SK-N-MC (cell line): ENCODE results near the gene SEMA4D.

Experiments
- DNase-seq: peaks from one replicate; pipeline ENCODE4 v3.0.0-alpha.2; 2011; ENCODE audit warnings: low read depth, low spot score
- H3K27ac ChIP-seq: fragments of 200-600 bp; sonication (generic); 2 replicates; pipeline ENCODE4 v1.5.1; 2016; ENCODE audit warnings: mixed run types
- H3K36me3 ChIP-seq: fragments of 200-600 bp; sonication (generic); 2 replicates; pipeline ENCODE4 v1.6.1; 2017; ENCODE audit warnings: antibody characterized with exemption, low read length, mixed read lengths; ENCODE audit not compliant: insufficient read depth
- H3K4me3 ChIP-seq: fragments of 200-600 bp; sonication (generic); 2 replicates; pipeline ENCODE4 v1.5.1; 2016
- H3K9ac ChIP-seq: fragments of 200-600 bp; sonication (generic); 2 replicates; pipeline ENCODE4 v1.8.0; 2017; ENCODE audit warnings: mixed run types, mixed read lengths; ENCODE audit not compliant: insufficient read length
- H3K9me3 ChIP-seq: fragments of 200-600 bp; sonication (generic); 2 replicates; pipeline ENCODE4 v1.6.1; 2017; ENCODE audit warnings: low read depth, mild to moderate bottlenecking, antibody characterized with exemption, low read length, moderate library complexity, mixed read lengths
- EZH2 ChIP-seq: fragments of 200-600 bp; sonication (generic); IDR thresholded peaks from one replicate; pipeline ENCODE4 v1.6.1; 2017; ENCODE audit warnings: antibody characterized with exemption
- FOXP2 ChIP-seq: optimal IDR thresholded peaks from 2 replicates; pipeline ENCODE3; 2011; ENCODE audit warnings: mild to moderate bottlenecking, moderate library complexity; ENCODE audit not compliant: insufficient read depth; ENCODE audit errors: extremely low read length, control extremely low read depth
- POLR2AphosphoS5 ChIP-seq: IDR thresholded peaks from 2 replicates; pipeline ENCODE4 v1.6.1; 2012; ENCODE audit warnings: mild to moderate bottlenecking, low read depth, low read length, borderline replicate concordance

SEMA4D gene

GRCh38 chr9:89524963-89525362, 27.1 kb upstream of the SEMA4D start:
- Histone ChIP-seq H3K9ac (no peak overlapping the region), H3K4me3 (no peak overlapping the region), H3K36me3 (no peaks in the 10 kb centered on the region), H3K9me3 (no peaks in the 10 kb centered on the region), H3K27ac (no peak overlapping the region)
- no peak for DNase-seq
- TF ChIP-seq EZH2 (no peak), POLR2AphosphoS5 (no peak), FOXP2 (no peak)

GRCh38 chr9:89523948-89524347, 26.0 kb upstream of the SEMA4D start:
- Histone ChIP-seq H3K9me3 (no peaks in the 10 kb centered on the region), H3K36me3 (no peaks in the 10 kb centered on the region), H3K27ac (no peak overlapping the region), H3K4me3 (no peak overlapping the region), H3K9ac (no peak overlapping the region)
- DNase-seq = no peak
- TF ChIP-seq EZH2 (no peak), POLR2AphosphoS5 (no peak), FOXP2 (no peak)

DNA sequence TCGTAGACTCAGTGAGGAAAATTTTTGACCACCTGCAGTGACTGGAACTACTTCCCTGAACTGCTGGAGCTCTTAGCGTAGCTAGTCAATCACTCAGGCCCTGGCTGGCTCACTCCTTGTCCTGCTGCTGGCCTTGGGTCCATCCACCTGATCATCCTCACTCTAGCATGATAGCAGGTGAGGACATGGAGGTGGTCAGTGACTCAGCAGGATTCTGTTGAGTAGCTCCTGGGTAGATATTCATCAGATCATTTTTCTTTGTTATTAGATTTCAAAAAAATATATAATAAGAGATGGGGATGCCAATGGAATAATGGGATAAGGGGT, 25.0 kb upstream of the SEMA4D start:
- no peak overlapping the region for H3K4me3 ChIP-seq

GRCh38 chr9:89522261-89522958, 24.5 kb upstream of the SEMA4D start:
- H3K36me3 ChIP-seq = no peaks in the 10 kb centered on the region
- no peak for TF ChIP-seq POLR2AphosphoS5
- no peak for TF ChIP-seq EZH2
- TF ChIP-seq FOXP2 = no peak
- no peaks in the 10 kb centered on the region for H3K9me3 ChIP-seq
- no peak overlapping the region for H3K27ac ChIP-seq
- no peak for DNase-seq
- no peak overlapping the region for H3K4me3 ChIP-seq
- no peak overlapping the region for H3K9ac ChIP-seq

More for the DNA sequence above, 25.0 kb upstream of the SEMA4D start:
- TF ChIP-seq FOXP2 = no peak
- no peak for TF ChIP-seq EZH2
- TF ChIP-seq POLR2AphosphoS5 = no peak
- Histone ChIP-seq H3K9ac (no peak overlapping the region), H3K27ac (no peak overlapping the region), H3K36me3 (no peaks in the 10 kb centered on the region), H3K9me3 (no peaks in the 10 kb centered on the region)
- DNase-seq = no peak

DNA sequence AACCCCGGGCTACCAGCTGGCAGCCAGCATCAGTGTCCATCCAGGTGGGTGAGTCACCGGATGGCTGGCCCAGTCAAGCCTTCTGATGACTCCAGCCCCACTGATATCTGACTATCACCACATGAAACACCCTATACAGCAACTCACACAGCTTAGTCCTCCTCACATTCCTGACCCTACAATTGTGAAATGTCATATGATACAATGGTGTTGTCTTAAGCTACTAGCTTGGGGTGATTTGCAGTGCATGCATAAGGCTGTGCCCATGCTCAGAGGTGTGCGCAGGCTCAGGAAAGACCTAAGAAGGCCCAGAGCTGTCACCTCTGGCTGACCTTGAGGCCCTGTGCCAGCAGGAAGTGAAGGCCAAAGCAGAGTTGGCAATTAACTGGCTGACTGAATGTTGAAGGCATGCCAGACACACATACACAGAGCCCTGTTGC, 21.5 kb upstream of the SEMA4D start:
- no peak for TF ChIP-seq POLR2AphosphoS5
- no peak for TF ChIP-seq EZH2
- TF ChIP-seq FOXP2 = no peak
- no peak overlapping the region for H3K27ac ChIP-seq
- no peak overlapping the region for H3K9ac ChIP-seq
- no peak overlapping the region for H3K4me3 ChIP-seq
- DNase-seq = no peak
- H3K36me3 ChIP-seq = no peaks in the 10 kb centered on the region
- no peaks in the 10 kb centered on the region for H3K9me3 ChIP-seq

- no peak for TF ChIP-seq FOXP2
- H3K9ac ChIP-seq = no peak overlapping the region
- no peak for DNase-seq
- no peaks in the 10 kb centered on the region for H3K36me3 ChIP-seq
- no peaks in the 10 kb centered on the region for H3K9me3 ChIP-seq
- H3K27ac ChIP-seq = no peak overlapping the region
- no peak overlapping the region for H3K4me3 ChIP-seq
These were observed 20.8 kb upstream of the SEMA4D start for GRCh38 chr9:89518466-89519365.

DNA sequence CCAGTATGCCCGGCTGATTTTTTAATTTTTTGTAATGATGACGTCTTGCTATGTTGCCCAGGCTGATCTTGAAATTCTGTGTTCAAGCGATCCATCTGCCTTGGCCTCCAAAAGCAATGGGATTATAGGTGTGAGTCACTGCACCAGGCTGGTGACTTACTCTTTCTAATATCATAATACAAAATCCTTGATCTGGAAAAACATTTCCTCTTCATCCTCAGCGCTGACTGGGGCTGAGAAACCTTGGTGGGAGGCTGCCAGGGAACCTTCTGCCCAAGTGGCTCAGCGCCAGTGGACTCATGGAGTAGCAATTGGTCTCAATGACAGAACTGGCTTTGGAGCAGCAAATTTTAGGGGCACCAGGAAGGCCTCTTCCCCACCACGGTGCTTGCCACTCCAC, 17.5 kb upstream of the SEMA4D start:
- no peak for DNase-seq
- TF ChIP-seq FOXP2 = no peak
- TF ChIP-seq EZH2 = no peak
- TF ChIP-seq POLR2AphosphoS5 = no peak
- no peak overlapping the region for H3K27ac ChIP-seq

DNA sequence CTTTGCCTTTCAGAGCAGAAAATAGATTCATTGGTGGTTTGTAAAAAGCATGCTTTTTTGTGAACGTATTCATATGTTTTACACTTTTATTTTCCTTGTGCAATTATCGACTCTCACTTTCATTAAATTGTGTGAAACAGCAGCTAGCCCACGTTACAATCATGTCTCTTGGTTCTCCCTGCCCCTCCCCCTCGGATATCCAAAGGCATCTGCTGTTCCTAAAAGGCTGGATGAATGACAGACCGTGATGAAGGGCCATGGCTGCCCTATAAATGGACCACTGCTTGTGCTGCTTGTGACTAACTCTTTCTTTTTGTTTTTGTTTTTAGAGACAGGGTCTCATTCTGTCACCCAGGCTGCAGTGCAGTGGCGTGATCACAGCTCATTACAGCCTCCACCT, 17.0 kb upstream of the SEMA4D start:
- Histone ChIP-seq H3K4me3 (no peak overlapping the region), H3K9me3 (no peaks in the 10 kb centered on the region), H3K9ac (no peak overlapping the region), H3K27ac (no peak overlapping the region), H3K36me3 (no peaks in the 10 kb centered on the region)
- TF ChIP-seq FOXP2 = no peak
- no peak for TF ChIP-seq POLR2AphosphoS5
- TF ChIP-seq EZH2 = no peak
- no peak for DNase-seq

More for the DNA sequence above, 17.5 kb upstream of the SEMA4D start:
- Histone ChIP-seq H3K9me3 (no peaks in the 10 kb centered on the region), H3K9ac (no peak overlapping the region), H3K4me3 (no peak overlapping the region), H3K36me3 (no peaks in the 10 kb centered on the region)

- Histone ChIP-seq H3K9ac (no peak overlapping the region), H3K36me3 (no peaks in the 10 kb centered on the region), H3K9me3 (no peaks in the 10 kb centered on the region), H3K27ac (no peak overlapping the region), H3K4me3 (no peak overlapping the region)
- no peak for TF ChIP-seq EZH2
- TF ChIP-seq FOXP2 = no peak
- TF ChIP-seq POLR2AphosphoS5 = no peak
- DNase-seq = no peak
These were observed 16.4 kb upstream of the SEMA4D start for GRCh38 chr9:89514337-89514736.
